H9 (cell line): ENCODE data around the gene LYSMD2. TPM values are rescaled to one million over a fixed set of nuclear protein-coding genes. Genes with fewer than 3 reads are reported as not detected.
"Not testable (repeated sequence)": the region's sequence is repeated elsewhere in the genome, so short reads cannot be mapped to it uniquely, and the experiment has no call there.

Source experiments
- DNase-seq: peaks from one replicate; pipeline ENCODE4 v3.0.0-alpha.2; 2017
- H2AFZ ChIP-seq: one replicate; pipeline ENCODE4 v1.6.1; 2013; ENCODE audit warnings: mild to moderate bottlenecking, low read length, control low read depth, moderate library complexity
- H2AK5ac ChIP-seq: 2 replicates; pipeline ENCODE4 v1.6.1; 2013; ENCODE audit warnings: low read length, control low read depth, mixed read lengths; ENCODE audit not compliant: insufficient read length
- H2BK120ac ChIP-seq: one replicate; pipeline ENCODE4 v1.6.1; 2013; ENCODE audit warnings: low read depth, mild to moderate bottlenecking, low read length, control low read depth, inconsistent platforms; ENCODE audit not compliant: poor library complexity, severe bottlenecking
- H2BK12ac ChIP-seq: 2 replicates; pipeline ENCODE4 v1.6.1; 2013; ENCODE audit warnings: low read length, control low read depth, mixed read lengths, low read depth; ENCODE audit not compliant: insufficient read length
- H2BK15ac ChIP-seq: 2 replicates; pipeline ENCODE4 v1.6.1; 2013; ENCODE audit warnings: low read depth, low read length, control low read depth
- H2BK20ac ChIP-seq: one replicate; pipeline ENCODE4 v1.6.1; 2013; ENCODE audit warnings: low read depth, mild to moderate bottlenecking, low read length, control low read depth, inconsistent platforms; ENCODE audit not compliant: poor library complexity, severe bottlenecking
- H2BK5ac ChIP-seq: 2 replicates; pipeline ENCODE4 v1.6.1; 2013; ENCODE audit warnings: low read length, control low read depth, mixed read lengths; ENCODE audit not compliant: insufficient read length
- H3K14ac ChIP-seq: 2 replicates; pipeline ENCODE4 v1.6.1; 2013; ENCODE audit warnings: low read length, control low read depth; ENCODE audit not compliant: insufficient read depth
- H3K18ac ChIP-seq: 2 replicates; pipeline ENCODE4 v1.6.1; 2013; ENCODE audit warnings: low read depth, mild to moderate bottlenecking, mixed read lengths, low read length, control low read depth; ENCODE audit not compliant: insufficient read length
- H3K23ac ChIP-seq: 2 replicates; pipeline ENCODE4 v1.6.1; 2013; ENCODE audit warnings: low read length, control low read depth, mixed read lengths, low read depth; ENCODE audit not compliant: insufficient read length
- H3K23me2 ChIP-seq: 2 replicates; pipeline ENCODE4 v1.6.1; 2013; ENCODE audit warnings: low read depth, mild to moderate bottlenecking, mixed read lengths, low read length, control low read depth; ENCODE audit not compliant: insufficient read length, poor library complexity, severe bottlenecking
- H3K27ac ChIP-seq: 2 replicates; pipeline ENCODE4 v1.5.1; 2013; ENCODE audit warnings: low read length, control low read depth, mixed read lengths, low read depth; ENCODE audit not compliant: insufficient read length
- H3K27me3 ChIP-seq: 2 replicates; pipeline ENCODE4 v1.6.1; 2013; ENCODE audit warnings: low read length, control low read depth, inconsistent platforms; ENCODE audit not compliant: insufficient read depth
- H3K4ac ChIP-seq: 2 replicates; pipeline ENCODE4 v1.6.1; 2013; ENCODE audit warnings: low read depth, mild to moderate bottlenecking, control low read depth, inconsistent platforms, low read length, moderate library complexity
- H3K4me1 ChIP-seq: 2 replicates; pipeline ENCODE4 v1.6.1; 2013; ENCODE audit warnings: low read length, control low read depth, inconsistent platforms; ENCODE audit not compliant: insufficient read depth
- H3K4me2 ChIP-seq: 2 replicates; pipeline ENCODE4 v1.6.1; 2013; ENCODE audit warnings: low read length, control low read depth, mixed read lengths; ENCODE audit not compliant: insufficient read length, insufficient read depth
- H3K56ac ChIP-seq: 2 replicates; pipeline ENCODE4 v1.6.1; 2013; ENCODE audit warnings: low read depth, mild to moderate bottlenecking, mixed read lengths, low read length, control low read depth; ENCODE audit not compliant: insufficient read length
- H3K79me1 ChIP-seq: 2 replicates; pipeline ENCODE4 v1.6.1; 2013; ENCODE audit warnings: low read depth, mild to moderate bottlenecking, moderate library complexity, low read length, control low read depth, inconsistent platforms; ENCODE audit not compliant: insufficient read depth, poor library complexity, severe bottlenecking
- H3K79me2 ChIP-seq: 2 replicates; pipeline ENCODE4 v1.6.1; 2013; ENCODE audit warnings: low read length, control low read depth, inconsistent platforms; ENCODE audit not compliant: insufficient read depth
- H3K9ac ChIP-seq: 2 replicates; pipeline ENCODE4 v1.6.1; 2013; ENCODE audit warnings: low read length, control low read depth, mixed read lengths; ENCODE audit not compliant: insufficient read length; ENCODE audit errors: extremely low read depth
- H3K9me3 ChIP-seq: one replicate; pipeline ENCODE4 v1.6.1; 2013; ENCODE audit warnings: low read depth, low read length, inconsistent platforms; ENCODE audit not compliant: control insufficient read depth
- H3T11ph ChIP-seq: one replicate; pipeline ENCODE4 v1.6.1; 2013; ENCODE audit warnings: mild to moderate bottlenecking, low read length, control low read depth, inconsistent platforms
- H4K20me1 ChIP-seq: one replicate; pipeline ENCODE4 v1.6.1; 2013; ENCODE audit not compliant: control insufficient read depth, insufficient read length, insufficient read depth
- H4K5ac ChIP-seq: 2 replicates; pipeline ENCODE4 v1.6.1; 2013; ENCODE audit warnings: low read depth, mild to moderate bottlenecking, mixed read lengths, low read length, control low read depth; ENCODE audit not compliant: insufficient read length
- H4K8ac ChIP-seq: replicated peaks from 2 replicates; pipeline ENCODE4 v1.6.1; 2013; ENCODE audit warnings: low read length, control low read depth, mixed read lengths, low read depth; ENCODE audit not compliant: insufficient read length
- H4K91ac ChIP-seq: 2 replicates; pipeline ENCODE4 v1.6.1; 2013; ENCODE audit warnings: low read depth, mild to moderate bottlenecking, moderate library complexity, mixed read lengths, low read length, control low read depth; ENCODE audit not compliant: insufficient read length
- H3K27ac Mint-ChIP-seq, 3 experiments: 2 replicates in 2 of 3; 3 replicates in 1 of 3; pipeline ENCODE4 v1.8.0; 2020 to 2021; ENCODE audit warnings: mixed read lengths in 3 of 3, mild to moderate bottlenecking in 1 of 3, moderate library complexity in 1 of 3
- H3K27me3 Mint-ChIP-seq: 2 replicates; pipeline ENCODE4 v1.8.0; 2021; ENCODE audit warnings: low read depth, mild to moderate bottlenecking, moderate library complexity, mixed read lengths
- H3K36me3 Mint-ChIP-seq, 3 experiments: 2 replicates in 2 of 3; 3 replicates in 1 of 3; pipeline ENCODE4 v1.8.0; 2020 to 2021; ENCODE audit warnings: low read depth in 3 of 3, mixed read lengths in 3 of 3; ENCODE audit not compliant: insufficient read depth in 1 of 3
- H3K4me1 Mint-ChIP-seq, 2 experiments: 2 replicates each; pipeline ENCODE4 v1.8.0; 2020; ENCODE audit warnings: mixed read lengths in 2 of 2
- H3K4me3 Mint-ChIP-seq, 2 experiments: 2 replicates in 1 of 2; 3 replicates in 1 of 2; pipeline ENCODE4 v1.8.0; 2020 to 2021; ENCODE audit warnings: mild to moderate bottlenecking in 2 of 2, mixed read lengths in 2 of 2, moderate library complexity in 1 of 2
- H3K9me3 Mint-ChIP-seq, 2 experiments: 2 replicates in 1 of 2; 3 replicates in 1 of 2; pipeline ENCODE4 v1.8.0; 2020; ENCODE audit warnings: mild to moderate bottlenecking in 2 of 2, mixed read lengths in 2 of 2, moderate library complexity in 1 of 2
- WGBS: extraction: QIAGEN DNeasy Blood & Tissue Kit; methylation state at CpG from one replicate; pipeline ENCODE4 v1.1.7; 2013; ENCODE audit warnings: missing lambda C conversion rate, low lambda C conversion rate, mixed read lengths; ENCODE audit not compliant: insufficient read length; ENCODE audit errors: extremely low coverage; 5-methylcytosine and 5-hydroxymethylcytosine counted together
- total RNA-seq: library from RNA; stranded (reverse); gene quantifications from 2 replicates; pipeline ENCODE4 v1.2.1, GENCODE V29; 2021
- TF ChIP-seq, protein P1 (sequence below): fragments of 200-600 bp; sonication (generic); conservative IDR thresholded peaks from 3 replicates; pipeline ENCODE4 v1.8.0; 2021; ENCODE audit warnings: antibody characterized with exemption, mild to moderate bottlenecking

The LYSMD2 gene
- total RNA-seq, 1 experiment from 2014 or later: 3.9 TPM

DNA sequence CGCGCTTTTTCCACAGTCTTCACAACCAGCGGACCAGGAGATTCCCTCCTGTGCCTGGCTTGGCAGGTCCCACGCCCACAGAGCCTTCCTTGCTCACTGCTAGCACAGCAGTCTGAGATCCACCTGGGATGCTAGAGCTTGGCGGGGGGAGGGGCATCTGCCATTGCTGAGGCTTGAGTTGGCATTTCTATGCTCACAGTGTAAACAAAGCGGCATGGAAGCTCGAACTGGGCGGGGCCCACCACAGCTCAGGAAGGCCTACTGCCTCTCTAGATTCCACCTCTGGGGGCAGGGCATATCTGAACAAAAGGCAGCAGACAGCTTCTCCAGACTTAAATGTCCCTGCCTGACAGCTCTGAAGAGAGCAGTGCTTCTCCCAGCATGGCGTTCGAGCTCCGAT is 49.7 kb upstream of the LYSMD2 start:
- Mint-ChIP-seq H3K36me3 (peaks cover 0 to 12% (median 2%) of the 10 kb centered on the region in 3 experiments; a peak in 4 of 7 replicates), H3K4me3 (peak overlapping the region in 1 of 2 experiments; percentile 21; a peak in 1 of 5 replicates), H3K9me3 (peaks cover 6 to 11% of the 10 kb centered on the region in 2 experiments; a peak in 2 of 5 replicates), H3K27me3 (peaks cover 12% of the 10 kb centered on the region), H3K4me1 (peaks cover 9 to 13% of the 10 kb centered on the region in 2 experiments)
- not testable (repeated sequence) for H3K18ac ChIP-seq, H2BK15ac ChIP-seq, H4K5ac ChIP-seq, H2BK12ac ChIP-seq, H4K91ac ChIP-seq, H3K79me2 ChIP-seq, H3K27ac Mint-ChIP-seq, H3K9me3 ChIP-seq, H2BK5ac ChIP-seq, H2BK120ac ChIP-seq, H3K79me1 ChIP-seq, H3K27ac ChIP-seq, H3K4me1 ChIP-seq, H4K8ac ChIP-seq, H4K20me1 ChIP-seq, H3T11ph ChIP-seq, H3K4ac ChIP-seq, H3K56ac ChIP-seq, H3K23me2 ChIP-seq, H2AFZ ChIP-seq, H3K14ac ChIP-seq, H3K9ac ChIP-seq, H2BK20ac ChIP-seq, H3K23ac ChIP-seq, H2AK5ac ChIP-seq, H3K27me3 ChIP-seq, H3K4me2 ChIP-seq
- TF ChIP-seq, protein P1, sequence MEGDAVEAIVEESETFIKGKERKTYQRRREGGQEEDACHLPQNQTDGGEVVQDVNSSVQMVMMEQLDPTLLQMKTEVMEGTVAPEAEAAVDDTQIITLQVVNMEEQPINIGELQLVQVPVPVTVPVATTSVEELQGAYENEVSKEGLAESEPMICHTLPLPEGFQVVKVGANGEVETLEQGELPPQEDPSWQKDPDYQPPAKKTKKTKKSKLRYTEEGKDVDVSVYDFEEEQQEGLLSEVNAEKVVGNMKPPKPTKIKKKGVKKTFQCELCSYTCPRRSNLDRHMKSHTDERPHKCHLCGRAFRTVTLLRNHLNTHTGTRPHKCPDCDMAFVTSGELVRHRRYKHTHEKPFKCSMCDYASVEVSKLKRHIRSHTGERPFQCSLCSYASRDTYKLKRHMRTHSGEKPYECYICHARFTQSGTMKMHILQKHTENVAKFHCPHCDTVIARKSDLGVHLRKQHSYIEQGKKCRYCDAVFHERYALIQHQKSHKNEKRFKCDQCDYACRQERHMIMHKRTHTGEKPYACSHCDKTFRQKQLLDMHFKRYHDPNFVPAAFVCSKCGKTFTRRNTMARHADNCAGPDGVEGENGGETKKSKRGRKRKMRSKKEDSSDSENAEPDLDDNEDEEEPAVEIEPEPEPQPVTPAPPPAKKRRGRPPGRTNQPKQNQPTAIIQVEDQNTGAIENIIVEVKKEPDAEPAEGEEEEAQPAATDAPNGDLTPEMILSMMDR: 0 out of 3 replicates have a peak, but pooled peaks have one; percentile 48
- WGBS: no CpG with 5 or more reads among the region's 11 CpGs
- peak; percentile 89 for DNase-seq
